Femur (tissue), 1 donor: ENCODE results near the gene HOXA6.

Source experiments
- DNase-seq: peaks from one replicate; pipeline ENCODE4 v3.0.0-alpha.2; 2017

HOXA6 gene

DNA sequence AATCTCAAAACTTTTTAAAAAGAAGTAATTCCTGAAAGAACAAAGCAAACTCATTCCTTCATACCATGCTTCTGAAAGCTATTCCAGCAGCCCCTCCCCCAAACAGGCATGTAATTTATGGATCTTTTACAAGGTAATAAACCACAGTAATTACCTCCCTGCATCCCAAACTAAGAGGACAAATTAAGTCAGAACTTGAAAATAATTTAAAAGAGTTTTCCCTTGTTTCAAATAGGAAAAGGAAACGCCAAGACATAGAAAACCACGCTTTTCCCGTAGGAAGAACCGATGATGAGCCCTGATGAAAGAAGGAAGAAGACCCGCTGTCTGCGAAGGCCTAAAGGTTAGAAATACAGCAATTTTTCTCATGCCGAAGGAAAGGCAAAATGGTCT is 25.9 kb downstream of the HOXA6 start:
- DNase-seq, result no peak

DNA sequence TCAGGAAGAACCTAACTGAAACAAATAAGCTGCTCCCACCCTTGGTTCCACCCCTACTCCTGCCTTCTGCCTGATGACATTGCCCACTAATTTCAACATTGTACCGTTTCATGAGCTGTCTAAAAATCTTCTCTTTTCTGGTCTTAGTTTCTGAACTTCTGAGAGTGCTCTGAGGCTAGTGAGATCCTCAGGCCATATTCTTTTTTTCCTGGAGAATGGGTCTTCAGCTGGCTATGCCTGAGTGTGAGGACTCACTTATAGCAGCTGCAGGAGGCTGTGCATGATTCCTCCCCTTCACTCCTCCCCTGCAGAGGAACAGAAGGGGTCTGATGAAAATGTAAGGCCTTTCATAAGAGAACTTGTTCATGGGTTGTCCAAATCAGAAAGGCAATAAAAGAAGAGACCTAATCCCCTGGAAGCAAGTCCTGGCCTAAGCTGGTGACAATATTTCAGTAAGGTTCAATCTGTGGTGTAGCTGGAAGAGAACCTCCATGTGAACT is 28.1 kb downstream of the HOXA6 start:
- no peak for DNase-seq

DNA sequence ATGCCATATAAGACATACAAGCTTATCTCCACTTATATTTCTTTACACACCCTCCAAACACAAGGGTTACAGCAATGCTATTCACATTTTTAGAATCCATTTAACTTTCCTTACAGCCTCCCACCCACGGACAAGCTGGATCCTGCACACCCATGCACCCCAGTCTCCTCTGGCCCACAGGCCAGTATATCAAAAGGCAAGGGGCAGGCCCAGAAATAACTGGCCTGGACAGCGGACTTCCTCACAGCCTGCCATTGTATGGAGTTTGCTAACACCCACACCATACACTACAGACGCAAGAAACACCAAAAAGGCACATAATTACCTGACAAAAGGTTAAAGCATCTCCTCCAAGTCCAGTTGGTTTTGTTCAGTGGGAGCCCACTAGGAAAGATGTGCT is 29.0 kb downstream of the HOXA6 start:
- DNase-seq, result no peak

DNA sequence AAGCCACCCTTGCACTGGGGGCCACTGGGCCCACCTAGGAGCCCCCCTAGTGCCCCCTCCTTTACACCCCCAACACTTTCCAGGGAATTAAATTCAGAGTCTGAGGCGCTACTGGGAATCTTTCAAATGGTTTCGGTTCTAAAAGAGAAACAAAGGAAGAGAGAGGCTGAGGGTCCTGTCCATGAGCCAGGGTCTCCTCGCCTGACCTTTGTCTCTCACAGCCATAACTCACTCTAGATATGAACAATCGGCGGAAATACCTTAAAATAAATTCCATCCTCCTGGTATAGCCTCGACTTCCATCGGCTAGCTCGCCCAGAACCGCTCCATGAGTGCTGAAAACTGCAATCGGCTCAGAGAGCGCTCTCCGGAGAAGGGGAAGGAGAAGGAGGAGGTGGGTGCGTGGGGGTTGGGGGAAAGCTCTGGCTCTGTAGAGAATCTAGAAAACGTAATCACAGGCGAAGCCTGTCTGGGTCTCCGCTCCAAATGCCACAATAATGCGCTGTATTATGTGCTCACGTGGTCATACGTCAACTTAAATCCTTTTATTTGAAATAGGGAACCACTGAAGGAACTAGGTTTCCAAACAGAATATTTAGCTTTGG is 29.6 kb downstream of the HOXA6 start:
- no peak for DNase-seq

DNA sequence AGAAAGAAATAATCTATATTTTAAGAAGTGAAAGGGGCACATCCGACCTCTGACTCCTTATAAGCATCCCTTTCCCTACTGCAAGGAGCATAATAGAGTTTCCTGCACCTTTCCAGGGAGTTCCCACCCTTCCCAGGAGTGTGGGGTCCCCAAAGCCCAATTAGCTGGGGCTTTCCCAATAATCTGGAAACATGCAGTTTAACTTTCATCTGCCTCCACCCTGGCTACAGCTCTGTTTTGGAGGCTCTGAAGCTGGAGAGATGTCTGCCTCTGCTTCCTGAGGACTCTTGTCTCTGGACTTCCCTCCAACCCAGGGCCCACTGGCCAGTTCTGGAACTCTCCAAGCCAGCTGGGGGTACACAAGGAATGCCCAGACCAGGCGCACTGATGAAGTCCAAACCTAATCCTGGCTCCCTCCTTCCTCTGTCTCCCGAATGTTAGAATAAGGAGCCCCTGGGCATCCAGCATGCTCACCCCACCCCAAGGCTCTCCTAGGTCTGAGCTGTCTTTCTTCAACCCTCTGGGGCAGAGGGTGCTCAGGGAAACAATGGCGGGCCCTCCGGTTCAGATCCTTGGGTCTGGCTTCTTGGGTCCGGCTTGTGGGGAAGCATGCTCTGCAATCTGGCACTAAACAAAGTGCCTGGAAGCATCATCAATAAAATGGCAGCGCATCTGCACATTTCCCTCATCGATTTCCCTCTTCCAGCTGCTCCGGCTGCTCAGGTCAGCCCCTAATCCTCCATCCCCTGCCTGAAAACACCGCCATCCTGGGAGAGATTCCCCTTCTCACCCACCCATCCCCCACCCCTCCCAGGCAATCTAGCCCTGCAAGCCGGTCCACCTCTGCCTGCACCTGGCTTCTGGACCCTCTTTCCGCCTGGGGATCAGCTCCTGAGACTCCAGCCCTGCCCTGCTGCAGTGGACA is 30.4 kb downstream of the HOXA6 start:
- no peak for DNase-seq

DNA sequence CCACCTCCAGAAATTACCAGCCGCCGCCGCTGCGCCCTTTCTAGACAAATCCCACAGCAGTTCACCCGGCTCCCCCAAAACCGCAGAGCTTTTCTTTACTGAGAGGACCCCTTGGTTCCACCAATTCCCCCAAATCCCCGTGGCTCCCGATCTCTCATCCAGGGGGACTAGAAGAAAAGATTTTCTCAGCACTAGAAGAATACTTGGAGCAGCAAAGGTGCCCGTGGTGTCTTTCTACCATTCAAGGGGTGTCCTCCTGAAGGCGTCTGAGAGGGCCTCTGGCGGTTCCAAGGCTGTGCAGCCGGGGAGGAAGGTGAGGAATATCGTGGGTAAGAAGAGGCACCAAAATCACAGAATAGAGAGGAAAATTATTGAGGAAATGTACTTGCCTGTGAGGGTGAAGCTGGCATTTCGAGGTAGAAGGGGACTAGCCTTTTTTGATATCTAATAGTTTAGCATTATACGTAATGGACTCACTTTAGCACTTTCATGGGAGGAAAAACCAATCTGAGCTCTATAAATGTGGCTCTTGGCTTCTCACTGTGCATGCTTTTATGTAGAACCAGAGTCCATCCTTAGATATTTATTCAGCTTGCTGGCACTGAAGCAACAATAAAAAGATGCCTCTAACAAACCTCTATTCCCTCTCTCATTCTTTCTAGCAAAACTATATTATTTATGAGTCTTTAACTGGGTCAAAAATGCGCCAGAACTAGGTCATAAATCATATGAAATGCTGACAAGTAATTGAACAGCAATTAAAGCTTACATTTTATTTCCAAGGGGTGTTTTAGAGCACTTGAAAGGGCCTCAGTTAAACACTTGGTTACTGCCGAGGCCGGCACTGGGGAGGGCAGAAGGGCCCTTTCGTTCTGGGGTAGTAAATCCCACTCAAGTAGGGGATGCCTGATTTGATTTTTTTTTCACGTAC is 31.3 kb downstream of the HOXA6 start:
- no peak for DNase-seq

DNA sequence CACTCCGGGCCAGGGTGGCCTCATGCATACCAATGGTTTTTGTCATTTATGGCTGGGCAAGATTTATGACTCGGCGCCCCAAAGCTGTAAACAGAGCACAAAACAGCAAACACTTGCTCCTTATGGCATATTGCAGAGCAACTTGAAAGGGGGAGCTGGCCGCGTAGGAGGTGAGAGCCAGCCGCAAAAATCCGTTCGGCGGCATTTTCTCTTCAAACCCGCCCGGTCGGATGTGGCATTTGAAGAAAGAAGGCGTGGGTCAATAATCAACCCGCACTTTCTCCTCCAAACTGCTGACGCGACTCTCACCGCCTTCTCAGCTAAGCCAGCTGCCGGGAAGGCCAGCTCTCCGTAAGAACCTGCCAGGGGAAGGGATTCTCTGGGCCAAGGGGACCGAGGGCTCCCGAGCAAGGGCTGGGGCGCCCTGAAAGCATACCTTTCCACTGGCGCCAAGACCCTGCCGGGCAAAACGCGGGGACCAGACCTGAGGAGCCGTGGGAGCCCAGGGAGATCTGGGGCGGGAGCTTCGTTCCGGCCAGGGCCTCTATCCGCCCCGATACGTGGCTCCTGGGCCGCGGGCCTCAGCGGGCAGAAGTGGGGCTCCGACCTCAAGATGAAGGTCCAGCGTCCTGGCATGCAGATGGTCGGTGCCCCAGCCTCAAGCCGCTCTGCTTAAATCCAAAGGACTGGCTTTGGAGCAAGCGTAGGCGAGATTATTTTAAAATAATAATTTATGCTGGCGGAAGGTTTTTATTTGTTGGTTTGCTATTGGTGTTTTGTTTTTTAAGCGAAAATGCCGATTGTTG is 32.1 kb downstream of the HOXA6 start:
- DNase-seq, result peak; percentile 46

DNA sequence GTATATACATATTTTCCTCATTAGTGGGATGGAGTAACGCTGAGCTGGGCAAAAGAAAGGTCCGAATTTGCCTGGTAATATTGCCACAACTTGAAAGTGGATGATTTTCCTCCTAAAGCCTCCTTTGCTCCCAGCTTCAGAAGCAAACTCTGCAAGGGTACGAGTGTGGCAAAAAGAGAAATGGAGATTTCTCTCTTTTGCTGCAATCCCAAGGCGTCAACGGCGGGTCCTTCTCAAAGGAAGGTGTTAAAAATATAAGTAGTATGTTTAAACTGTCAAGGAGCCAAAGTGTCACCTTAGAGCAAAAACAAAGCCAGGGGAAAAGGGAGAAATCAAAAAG is 32.7 kb downstream of the HOXA6 start:
- no peak for DNase-seq

DNA sequence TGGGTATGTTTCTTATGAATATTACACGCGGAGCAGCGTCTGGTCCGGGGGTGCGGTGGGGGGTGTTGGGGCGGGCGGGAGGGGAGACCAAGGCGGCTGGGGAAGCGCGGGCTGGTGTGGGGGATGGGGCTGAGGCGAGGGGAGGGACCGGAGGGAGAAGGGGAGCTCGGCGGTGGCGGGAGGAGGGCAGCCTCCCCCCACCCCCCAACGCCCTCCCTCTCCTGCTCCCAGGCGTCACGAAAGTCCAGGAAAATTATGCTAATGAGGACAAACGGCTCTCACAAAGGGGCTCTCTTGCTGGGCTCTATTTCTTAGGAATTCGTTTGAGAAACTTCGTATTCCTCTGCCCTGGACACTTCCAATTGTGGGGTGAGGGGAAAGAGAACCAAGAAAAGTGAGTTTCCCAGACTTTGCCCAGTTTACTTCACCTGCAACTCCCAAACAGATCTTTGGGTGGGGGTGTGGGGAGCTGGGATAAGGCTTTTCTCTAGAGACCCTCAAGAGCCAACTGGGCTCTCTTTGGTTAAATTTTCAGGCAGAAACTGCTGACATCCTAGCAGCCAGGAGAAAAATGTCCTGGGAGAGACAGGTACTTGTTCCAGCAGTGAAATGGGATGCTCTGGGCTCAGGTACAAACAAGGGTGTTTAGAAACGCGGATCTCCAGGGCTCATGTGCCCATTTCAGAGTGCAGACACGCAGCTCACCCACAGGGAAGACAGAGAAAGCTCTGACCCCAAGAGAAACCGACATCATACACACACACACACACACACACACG is 33.4 kb downstream of the HOXA6 start:
- DNase-seq, result peak; percentile 63

DNA sequence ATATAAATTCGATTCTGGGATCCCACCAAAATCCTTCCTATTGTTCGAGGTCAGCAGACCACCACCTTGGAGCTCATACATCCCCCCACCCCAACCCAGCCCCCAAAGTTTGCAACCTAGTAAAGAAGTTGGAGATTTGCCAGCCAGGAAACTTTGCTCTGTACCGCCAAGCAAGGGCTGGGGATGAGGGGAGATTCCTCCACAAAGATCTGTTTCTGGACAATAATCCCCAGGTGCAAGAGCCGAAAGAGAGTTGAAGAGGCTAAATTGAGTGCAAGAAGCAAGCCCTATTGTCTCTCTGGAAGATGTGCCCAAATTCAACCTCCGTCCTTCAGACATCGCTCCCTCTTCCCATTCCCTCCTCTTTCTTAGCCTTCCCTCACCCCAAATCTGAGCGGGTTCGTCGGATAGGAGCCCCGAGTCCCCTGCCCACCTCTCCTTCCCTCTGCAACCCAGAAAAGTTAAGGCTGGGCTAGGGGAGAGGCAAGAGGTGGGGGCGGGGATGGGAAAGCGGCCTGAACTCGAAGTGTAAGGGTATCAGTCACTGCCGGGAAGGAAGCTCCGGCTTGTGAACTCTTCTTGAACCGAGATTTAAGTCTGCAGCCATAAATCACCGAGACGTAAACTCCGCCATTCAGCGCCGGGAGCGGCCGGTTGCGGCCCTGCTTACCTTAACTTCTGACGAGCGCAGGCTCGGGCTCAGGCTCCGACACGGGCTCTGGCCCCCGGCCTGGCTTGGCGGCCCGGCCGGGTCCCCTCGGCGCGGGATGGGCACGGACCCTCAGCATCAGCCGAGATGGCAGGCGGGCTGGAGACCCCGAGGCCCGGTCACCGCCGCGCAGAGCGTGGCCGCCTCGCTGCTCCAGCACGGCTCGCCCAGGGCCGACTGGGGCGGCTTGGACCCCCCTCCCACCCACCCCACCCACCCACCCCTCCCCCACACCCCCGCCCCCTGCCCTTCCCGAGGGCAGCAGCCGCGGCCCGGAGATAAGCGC is 34.3 kb downstream of the HOXA6 start:
- DNase-seq, result peak; percentile 84

DNA sequence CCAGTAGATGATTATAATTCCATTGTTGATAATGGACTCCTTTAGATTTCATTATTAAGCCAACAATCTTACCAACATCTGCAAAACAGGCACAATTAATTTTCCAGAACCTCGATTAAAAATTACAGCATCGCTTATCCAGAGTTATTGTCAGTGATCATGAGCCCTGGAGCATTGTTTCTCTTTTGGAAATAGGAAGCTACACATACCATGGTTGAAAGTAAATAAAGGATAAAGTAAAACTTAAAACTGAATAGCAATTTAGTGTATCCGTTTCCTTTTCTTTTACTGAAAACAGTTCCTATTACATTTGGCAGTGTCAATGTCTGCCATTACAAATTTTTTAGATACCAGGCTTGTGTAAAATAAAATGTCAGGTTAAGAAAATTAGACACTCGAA is 35.2 kb downstream of the HOXA6 start:
- DNase-seq, result no peak

DNA sequence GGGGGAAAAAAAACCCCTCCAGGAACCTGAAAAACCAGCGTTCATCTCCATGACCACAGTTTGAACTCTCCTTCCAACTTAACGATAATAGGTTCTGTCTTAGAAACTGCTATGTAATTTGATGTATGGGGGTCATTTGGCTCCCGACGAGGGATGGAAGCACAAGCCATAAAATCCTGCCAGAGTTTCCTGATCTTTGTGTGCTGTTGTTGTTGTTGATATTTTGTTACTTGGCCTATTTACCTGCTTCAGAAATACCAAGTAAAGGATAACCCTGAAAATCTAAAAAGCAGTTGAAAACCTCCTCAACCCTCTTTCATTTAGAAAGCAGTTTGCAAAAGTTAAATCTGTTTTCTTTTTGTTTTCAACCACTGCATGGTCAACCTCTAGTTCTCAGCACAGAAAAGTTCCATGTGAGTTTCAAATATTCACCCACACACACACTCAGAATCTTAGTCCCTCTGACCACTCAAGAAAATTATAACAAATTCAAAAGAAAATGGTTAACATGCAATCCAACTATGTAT is 35.8 kb downstream of the HOXA6 start:
- no peak for DNase-seq

DNA sequence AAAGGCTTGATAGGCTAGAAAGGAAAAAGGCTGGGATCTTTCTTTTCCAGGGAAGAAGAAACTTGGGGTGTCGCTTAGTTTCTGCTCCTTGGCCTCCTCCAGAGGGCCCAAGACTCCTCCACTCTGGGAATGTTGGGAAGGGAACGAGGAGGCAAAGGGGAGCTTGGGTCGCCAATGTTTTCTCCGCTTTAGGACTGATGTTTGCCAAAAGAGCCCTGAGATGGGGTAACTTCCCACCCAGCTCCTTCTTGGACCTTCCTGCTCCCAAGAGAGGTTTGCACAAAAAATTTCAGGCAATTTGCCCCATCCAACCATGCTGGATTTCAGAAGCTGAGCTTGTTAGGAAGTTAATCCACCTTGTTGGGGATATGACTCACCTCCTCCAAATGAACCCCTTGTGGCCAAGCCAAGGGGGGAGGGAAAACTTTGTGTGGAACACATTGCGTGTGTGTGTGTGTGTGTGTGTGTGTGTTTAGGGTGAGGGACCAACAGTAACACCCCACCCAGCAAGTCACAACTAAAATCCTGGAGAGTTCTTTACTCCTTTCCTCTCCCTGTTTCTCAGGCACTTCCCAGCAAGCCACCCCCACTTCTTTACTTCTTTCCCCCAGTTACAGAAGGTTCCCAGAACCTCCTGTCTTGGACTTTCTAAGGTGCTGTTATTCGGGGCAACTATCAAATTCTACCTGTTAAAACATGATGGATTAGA is 36.4 kb downstream of the HOXA6 start:
- peak; percentile 51 for DNase-seq

DNA sequence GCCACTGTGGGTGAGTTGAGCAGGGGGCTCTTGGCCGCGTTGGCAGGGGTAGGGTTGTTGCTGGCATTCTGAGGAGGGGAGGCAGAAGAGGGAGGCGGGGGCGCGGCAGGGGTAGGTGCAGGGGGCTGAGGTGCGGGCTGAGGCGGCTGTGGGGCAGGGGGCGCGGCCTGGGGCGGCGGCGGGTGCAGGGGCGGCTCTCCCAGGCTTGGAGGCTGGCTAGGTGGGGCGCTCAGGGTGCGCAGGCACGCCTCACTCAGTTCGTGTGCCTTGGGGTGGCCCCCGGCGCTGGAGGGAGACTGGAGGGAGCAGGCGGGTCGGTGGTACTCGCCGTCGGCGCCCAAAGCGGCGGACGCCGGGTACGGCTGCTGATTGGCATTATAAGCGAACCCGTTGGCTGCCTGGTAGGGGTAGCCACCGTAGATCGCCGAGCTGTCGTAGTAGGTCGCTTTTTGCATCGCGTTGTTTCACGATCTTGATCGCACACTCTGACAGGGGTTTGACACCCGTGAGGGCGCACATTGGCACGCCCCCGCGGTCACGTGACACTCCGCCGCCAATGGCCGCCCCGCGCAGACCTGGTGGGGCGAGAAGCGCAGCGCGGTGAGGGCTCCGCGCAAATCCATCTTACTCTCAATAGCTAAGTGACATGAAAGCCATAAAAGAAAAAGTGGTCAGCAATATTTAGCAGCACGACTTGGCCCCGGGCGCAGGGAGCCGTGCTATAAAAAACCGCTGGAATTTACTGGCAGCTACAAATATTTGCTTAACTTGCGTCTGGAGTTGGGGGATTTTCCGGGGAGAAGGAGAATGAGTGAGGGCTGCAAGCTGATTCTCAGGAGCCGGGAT is 37.2 kb downstream of the HOXA6 start:
- peak; percentile 75 for DNase-seq

DNA sequence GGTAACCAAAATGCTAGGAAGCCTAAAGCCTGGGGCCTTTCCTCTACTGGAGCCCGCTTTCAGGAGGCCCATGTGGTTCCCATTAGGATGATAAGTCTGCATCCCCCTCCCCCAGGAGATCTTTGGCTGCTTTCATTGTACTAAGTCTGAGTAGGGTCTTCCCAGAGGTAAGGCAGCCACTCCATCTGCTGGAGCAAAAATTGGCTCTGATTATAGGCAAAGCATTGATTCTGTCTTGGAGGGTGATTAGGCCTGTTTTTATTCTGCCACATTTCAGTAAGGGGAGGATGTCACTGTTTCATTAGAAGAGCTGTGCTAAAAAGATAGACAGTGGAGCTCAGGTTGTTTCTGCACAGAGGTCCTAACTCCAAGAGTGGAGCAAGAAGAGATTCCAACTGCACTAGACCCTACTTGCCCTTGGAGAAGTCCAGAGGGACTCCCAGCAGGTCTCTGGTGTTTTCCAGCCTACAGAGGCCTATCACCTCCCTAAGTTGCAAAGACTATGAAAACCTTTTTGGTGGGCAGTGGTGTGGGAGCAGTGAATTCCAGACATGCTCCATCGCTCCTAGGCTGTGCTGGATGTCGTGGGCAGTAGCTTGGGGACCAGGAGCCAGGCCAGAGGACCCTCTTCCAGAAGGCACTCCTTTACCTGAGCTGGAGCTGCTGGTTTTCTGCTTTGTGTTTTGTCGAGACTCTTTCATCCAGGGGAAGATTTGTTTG is 37.9 kb downstream of the HOXA6 start:
- peak; percentile 31 for DNase-seq

DNA sequence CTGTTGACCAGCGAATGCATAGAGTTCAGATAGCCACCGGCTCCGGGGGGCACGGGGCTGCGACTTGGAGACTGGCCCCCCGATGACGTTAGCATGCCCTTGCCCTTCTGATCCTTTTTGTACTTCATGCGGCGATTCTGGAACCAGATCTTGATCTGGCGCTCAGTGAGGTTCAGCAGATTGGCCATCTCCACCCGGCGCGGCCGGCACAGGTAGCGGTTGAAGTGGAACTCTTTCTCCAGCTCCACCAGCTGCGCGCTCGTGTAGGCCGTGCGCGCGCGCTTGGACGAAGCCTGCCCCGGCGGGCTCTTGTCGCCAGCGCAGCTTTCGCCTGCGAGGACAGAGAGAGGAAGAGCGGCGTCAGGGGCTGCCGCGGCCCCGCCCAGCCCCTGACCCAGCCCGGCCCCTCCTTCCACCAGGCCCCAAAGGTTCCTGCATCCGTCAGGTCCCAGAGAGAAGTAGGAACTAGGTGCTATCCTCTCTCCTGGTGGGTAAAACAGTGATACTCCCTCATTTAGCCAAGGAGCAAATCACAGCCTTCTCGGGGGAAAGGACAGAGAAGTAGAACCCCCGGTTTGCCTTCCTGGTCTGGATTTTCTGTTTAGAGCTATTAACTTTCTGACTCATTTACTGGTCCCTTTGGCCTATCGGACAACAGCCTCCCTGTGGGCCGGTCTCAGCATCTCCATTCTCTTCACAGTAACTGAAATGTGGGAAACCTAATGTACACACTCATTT is 39.0 kb downstream of the HOXA6 start:
- peak; percentile 37 for DNase-seq
